K562 (cell line): Measurements from ENCODE around the gene PLXNB2. TPM values are rescaled to one million over a fixed set of nuclear protein-coding genes. Genes with fewer than 3 reads are reported as not detected.
A peak's percentile ranks its signal among the peaks of the same experiment; 100 is the strongest.

Experiments
- DDX20 ChIP-seq: fragments of 450-650 bp; IDR thresholded peaks from 2 replicates; pipeline ENCODE4 v1.6.1; 2016; ENCODE audit warnings: missing genetic modification characterization, low read depth, mild to moderate bottlenecking, missing compliant biosample characterization, moderate library complexity
- HOXB6 ChIP-seq: fragments of 250-450 bp; sonication (Bioruptor Pico); IDR thresholded peaks from 2 replicates; pipeline ENCODE4 v1.5.1; 2022; ENCODE audit warnings: mild to moderate bottlenecking, borderline replicate concordance
- JUN ChIP-seq, 2 experiments: sonication (generic) in 1 of 2; formaldehyde crosslinking in 1 of 2; IDR thresholded peaks; 2 replicates each; pipeline versions ENCODE4 v1.6.1 to v1.8.0; 2012 to 2022; ENCODE audit warnings: borderline replicate concordance in 2 of 2, mild to moderate bottlenecking in 2 of 2, improper control_type of control experiment in 1 of 2, low read depth in 1 of 2, low read length in 1 of 2, missing genetic modification reagents in 1 of 2
- MAFF ChIP-seq: IDR thresholded peaks from 2 replicates; pipeline ENCODE4 v1.6.1; 2012; ENCODE audit warnings: low read length, improper control_type of control experiment
- MYNN ChIP-seq, 2 experiments: sonication (generic); formaldehyde crosslinking in 1 of 2; IDR thresholded peaks; 2 replicates each; pipeline versions ENCODE4 v1.5.0 to v1.6.1; 2016 to 2020; ENCODE audit warnings: antibody characterized with exemption in 1 of 2, missing genetic modification reagents in 1 of 2
- SRF ChIP-seq, 2 experiments: fragments of 250-450, 450-650 bp in 1 of 2; sonication (Bioruptor Pico) in 1 of 2; sonication (generic) in 1 of 2; formaldehyde crosslinking; IDR thresholded peaks; 2 replicates each; pipeline versions ENCODE4 v1.5.0 to v1.5.1; 2020 to 2022; ENCODE audit warnings: mild to moderate bottlenecking in 1 of 2, missing genetic modification reagents in 1 of 2
- ZEB2 ChIP-seq: fragments of 450-650 bp; IDR thresholded peaks from 2 replicates; pipeline ENCODE4 v1.6.1; 2016
- ZNF444 ChIP-seq: fragments of 250-450 bp; sonication (Bioruptor Pico); IDR thresholded peaks from 2 replicates; pipeline ENCODE4 v1.4.0; 2020; ENCODE audit warnings: mild to moderate bottlenecking, moderate library complexity
- polyA plus RNA-seq, 8 experiments: library from polyadenylated mRNA; depleted of rRNA in 4 of 8; stranded (reverse) in 5 of 8; unstranded in 3 of 8; fragments of >200 nt; fragmentation: Nextera tagmentation in 2 of 8; fragmentation: Illumina TruSeq in 1 of 8; extraction: Ambion mirVana in 2 of 8; extraction: Trizol in 1 of 8; gene quantifications; 2 replicates each; pipeline versions ENCODE4 v1.2.1 to v1.2.3, GENCODE V29; 2011 to 2014; ENCODE audit warnings: inconsistent platforms in 1 of 8, missing spikeins in 1 of 8
- total RNA-seq, 7 experiments: library from RNA; depleted of rRNA in 6 of 7; stranded (reverse); fragments of >200 nt in 6 of 7; fragmentation: Illumina TruSeq in 2 of 7; extraction: Trizol in 2 of 7; gene quantifications; 2 replicates each; pipeline versions ENCODE4 v1.2.1 to v1.2.3, GENCODE V29; 2011 to 2021; ENCODE audit warnings: low replicate concordance in 1 of 7
- TF ChIP-seq, protein P1 (sequence below): fragments of 250-450 bp; sonication (Bioruptor Pico); IDR thresholded peaks from 2 replicates; pipeline ENCODE4 v1.4.0; 2020
- TF ChIP-seq, protein P2 (sequence below), 2 experiments: fragments of 200-800 bp in 1 of 2; sonication (Bioruptor generic) in 1 of 2; sonication (generic) in 1 of 2; formaldehyde crosslinking in 1 of 2; IDR thresholded peaks in 1 of 2; conservative IDR thresholded peaks in 1 of 2; 2 replicates each; pipeline versions ENCODE4 v1.5.0 to v1.6.1; 2016 to 2020; ENCODE audit warnings: missing compliant biosample characterization in 1 of 2, missing genetic modification characterization in 1 of 2, missing genetic modification reagents in 1 of 2
- TF ChIP-seq, protein P3 (sequence below): fragments of 450-650 bp; IDR thresholded peaks from 2 replicates; pipeline ENCODE4 v1.7.1; 2018; ENCODE audit warnings: mild to moderate bottlenecking, low read depth; ENCODE audit not compliant: partially characterized antibody
- TF ChIP-seq, protein P4 (sequence below): fragments of 450-650 bp; IDR thresholded peaks from 2 replicates; pipeline ENCODE4 v1.6.1; 2016; ENCODE audit warnings: low read depth, mild to moderate bottlenecking, moderate library complexity
- TF ChIP-seq, protein P5 (sequence below): IDR thresholded peaks from 2 replicates; pipeline ENCODE4 v1.6.1; 2016; ENCODE audit warnings: missing genetic modification characterization, missing compliant biosample characterization

The PLXNB2 gene
- total and polyA plus RNA-seq, 9 of the 15 experiments (the other 6 are each of a cell fraction or from before 2014, with no cell fraction given) = 0.15 to 45.1 (median 13.6) TPM

DNA sequence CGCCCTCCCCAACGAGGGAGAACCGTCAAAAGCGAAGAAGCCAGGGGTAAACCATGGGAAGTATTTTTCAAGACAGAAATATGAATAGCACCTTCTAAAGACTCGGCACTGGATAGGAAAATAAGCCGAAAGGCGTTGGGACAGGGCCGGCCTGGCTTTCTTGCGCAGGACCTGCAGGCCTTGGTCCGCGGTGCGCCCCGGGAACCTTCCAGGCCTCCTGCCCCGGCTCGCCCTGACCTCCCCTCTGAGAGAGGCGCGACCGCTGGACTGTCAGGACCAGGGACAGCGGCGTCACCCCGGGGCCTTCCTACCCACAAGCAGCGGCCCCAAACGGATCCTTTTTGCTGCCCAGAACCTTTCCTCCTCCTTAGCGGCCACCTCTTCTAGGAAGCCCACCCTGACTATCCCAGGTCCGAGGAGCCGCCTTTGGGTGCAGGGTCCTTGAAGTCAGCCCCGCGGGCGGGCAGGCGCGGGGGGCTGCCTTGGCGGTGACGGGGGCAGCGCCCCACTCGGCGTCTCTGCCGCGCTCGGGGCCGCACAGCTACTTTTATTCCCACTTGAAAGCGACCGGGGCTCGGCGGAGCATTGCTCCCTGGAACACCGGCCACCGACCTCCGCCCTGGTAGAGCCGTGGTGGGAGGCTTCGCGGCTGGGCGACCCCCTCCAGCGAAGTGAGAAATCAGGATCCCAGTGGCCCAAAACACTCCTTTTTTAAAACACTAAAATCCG is 36.6 kb downstream of the PLXNB2 start (continued):
- TF ChIP-seq, protein P1, sequence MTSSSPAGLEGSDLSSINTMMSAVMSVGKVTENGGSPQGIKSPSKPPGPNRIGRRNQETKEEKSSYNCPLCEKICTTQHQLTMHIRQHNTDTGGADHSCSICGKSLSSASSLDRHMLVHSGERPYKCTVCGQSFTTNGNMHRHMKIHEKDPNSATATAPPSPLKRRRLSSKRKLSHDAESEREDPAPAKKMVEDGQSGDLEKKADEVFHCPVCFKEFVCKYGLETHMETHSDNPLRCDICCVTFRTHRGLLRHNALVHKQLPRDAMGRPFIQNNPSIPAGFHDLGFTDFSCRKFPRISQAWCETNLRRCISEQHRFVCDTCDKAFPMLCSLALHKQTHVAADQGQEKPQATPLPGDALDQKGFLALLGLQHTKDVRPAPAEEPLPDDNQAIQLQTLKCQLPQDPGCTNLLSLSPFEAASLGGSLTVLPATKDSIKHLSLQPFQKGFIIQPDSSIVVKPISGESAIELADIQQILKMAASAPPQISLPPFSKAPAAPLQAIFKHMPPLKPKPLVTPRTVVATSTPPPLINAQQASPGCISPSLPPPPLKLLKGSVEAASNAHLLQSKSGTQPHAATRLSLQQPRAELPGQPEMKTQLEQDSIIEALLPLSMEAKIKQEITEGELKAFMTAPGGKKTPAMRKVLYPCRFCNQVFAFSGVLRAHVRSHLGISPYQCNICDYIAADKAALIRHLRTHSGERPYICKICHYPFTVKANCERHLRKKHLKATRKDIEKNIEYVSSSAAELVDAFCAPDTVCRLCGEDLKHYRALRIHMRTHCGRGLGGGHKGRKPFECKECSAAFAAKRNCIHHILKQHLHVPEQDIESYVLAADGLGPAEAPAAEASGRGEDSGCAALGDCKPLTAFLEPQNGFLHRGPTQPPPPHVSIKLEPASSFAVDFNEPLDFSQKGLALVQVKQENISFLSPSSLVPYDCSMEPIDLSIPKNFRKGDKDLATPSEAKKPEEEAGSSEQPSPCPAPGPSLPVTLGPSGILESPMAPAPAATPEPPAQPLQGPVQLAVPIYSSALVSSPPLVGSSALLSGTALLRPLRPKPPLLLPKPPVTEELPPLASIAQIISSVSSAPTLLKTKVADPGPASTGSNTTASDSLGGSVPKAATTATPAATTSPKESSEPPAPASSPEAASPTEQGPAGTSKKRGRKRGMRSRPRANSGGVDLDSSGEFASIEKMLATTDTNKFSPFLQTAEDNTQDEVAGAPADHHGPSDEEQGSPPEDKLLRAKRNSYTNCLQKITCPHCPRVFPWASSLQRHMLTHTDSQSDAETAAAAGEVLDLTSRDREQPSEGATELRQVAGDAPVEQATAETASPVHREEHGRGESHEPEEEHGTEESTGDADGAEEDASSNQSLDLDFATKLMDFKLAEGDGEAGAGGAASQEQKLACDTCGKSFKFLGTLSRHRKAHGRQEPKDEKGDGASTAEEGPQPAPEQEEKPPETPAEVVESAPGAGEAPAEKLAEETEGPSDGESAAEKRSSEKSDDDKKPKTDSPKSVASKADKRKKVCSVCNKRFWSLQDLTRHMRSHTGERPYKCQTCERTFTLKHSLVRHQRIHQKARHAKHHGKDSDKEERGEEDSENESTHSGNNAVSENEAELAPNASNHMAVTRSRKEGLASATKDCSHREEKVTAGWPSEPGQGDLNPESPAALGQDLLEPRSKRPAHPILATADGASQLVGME (CRISPR knock-in tag) = no peak
- TF ChIP-seq, protein P2, sequence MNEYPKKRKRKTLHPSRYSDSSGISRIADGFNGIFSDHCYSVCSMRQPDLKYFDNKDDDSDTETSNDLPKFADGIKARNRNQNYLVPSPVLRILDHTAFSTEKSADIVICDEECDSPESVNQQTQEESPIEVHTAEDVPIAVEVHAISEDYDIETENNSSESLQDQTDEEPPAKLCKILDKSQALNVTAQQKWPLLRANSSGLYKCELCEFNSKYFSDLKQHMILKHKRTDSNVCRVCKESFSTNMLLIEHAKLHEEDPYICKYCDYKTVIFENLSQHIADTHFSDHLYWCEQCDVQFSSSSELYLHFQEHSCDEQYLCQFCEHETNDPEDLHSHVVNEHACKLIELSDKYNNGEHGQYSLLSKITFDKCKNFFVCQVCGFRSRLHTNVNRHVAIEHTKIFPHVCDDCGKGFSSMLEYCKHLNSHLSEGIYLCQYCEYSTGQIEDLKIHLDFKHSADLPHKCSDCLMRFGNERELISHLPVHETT (CRISPR knock-in tag; conservative IDR thresholded peaks at IDR 0.05 in 1 of 2, IDR thresholded peaks at IDR 0.05 in 1 of 2) = no peak
- TF ChIP-seq, protein P3, sequence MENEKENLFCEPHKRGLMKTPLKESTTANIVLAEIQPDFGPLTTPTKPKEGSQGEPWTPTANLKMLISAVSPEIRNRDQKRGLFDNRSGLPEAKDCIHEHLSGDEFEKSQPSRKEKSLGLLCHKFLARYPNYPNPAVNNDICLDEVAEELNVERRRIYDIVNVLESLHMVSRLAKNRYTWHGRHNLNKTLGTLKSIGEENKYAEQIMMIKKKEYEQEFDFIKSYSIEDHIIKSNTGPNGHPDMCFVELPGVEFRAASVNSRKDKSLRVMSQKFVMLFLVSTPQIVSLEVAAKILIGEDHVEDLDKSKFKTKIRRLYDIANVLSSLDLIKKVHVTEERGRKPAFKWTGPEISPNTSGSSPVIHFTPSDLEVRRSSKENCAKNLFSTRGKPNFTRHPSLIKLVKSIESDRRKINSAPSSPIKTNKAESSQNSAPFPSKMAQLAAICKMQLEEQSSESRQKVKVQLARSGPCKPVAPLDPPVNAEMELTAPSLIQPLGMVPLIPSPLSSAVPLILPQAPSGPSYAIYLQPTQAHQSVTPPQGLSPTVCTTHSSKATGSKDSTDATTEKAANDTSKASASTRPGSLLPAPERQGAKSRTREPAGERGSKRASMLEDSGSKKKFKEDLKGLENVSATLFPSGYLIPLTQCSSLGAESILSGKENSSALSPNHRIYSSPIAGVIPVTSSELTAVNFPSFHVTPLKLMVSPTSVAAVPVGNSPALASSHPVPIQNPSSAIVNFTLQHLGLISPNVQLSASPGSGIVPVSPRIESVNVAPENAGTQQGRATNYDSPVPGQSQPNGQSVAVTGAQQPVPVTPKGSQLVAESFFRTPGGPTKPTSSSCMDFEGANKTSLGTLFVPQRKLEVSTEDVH = no peak
- TF ChIP-seq HOXB6 (CRISPR knock-in tag) (no peak), JUN (IDR thresholded peaks at IDR 0.05; ENCODE audit: borderline replicate concordance, low read depth, low read length) (no peak), JUN (CRISPR knock-in tag; IDR thresholded peaks at IDR 0.05; ENCODE audit: borderline replicate concordance) (no peak), MYNN (IDR thresholded peaks at IDR 0.05) (no peak), MYNN (CRISPR knock-in tag; IDR thresholded peaks at IDR 0.05) (no peak), ZEB2 (no peak), SRF (CRISPR knock-in tag; IDR thresholded peaks at IDR 0.05) (peak in 1 of 2 experiments; percentile 63; a peak in 2 of 4 replicates), MAFF (no peak), ZNF444 (CRISPR knock-in tag) (no peak), DDX20 (tag) (no peak)
- TF ChIP-seq, protein P4, sequence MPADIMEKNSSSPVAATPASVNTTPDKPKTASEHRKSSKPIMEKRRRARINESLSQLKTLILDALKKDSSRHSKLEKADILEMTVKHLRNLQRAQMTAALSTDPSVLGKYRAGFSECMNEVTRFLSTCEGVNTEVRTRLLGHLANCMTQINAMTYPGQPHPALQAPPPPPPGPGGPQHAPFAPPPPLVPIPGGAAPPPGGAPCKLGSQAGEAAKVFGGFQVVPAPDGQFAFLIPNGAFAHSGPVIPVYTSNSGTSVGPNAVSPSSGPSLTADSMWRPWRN = no peak
- TF ChIP-seq, protein P5, sequence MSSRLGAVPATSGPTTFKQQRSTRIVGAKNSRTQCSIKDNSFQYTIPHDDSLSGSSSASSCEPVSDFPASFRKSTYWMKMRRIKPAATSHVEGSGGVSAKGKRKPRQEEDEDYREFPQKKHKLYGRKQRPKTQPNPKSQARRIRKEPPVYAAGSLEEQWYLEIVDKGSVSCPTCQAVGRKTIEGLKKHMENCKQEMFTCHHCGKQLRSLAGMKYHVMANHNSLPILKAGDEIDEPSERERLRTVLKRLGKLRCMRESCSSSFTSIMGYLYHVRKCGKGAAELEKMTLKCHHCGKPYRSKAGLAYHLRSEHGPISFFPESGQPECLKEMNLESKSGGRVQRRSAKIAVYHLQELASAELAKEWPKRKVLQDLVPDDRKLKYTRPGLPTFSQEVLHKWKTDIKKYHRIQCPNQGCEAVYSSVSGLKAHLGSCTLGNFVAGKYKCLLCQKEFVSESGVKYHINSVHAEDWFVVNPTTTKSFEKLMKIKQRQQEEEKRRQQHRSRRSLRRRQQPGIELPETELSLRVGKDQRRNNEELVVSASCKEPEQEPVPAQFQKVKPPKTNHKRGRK (tag) = no peak
